SH-SY5Y (cell line): ENCODE measurements around the gene RNU5D-1.

Source experiments
- GATA2 ChIP-seq: IDR thresholded peaks from 2 replicates; pipeline ENCODE4 v1.6.1; 2011; ENCODE audit warnings: mild to moderate bottlenecking, low read depth, low read length
- GATA3 ChIP-seq: IDR thresholded peaks from 2 replicates; pipeline ENCODE4 v1.6.1; 2011; ENCODE audit warnings: low read depth, mild to moderate bottlenecking, low read length, moderate library complexity

DNA sequence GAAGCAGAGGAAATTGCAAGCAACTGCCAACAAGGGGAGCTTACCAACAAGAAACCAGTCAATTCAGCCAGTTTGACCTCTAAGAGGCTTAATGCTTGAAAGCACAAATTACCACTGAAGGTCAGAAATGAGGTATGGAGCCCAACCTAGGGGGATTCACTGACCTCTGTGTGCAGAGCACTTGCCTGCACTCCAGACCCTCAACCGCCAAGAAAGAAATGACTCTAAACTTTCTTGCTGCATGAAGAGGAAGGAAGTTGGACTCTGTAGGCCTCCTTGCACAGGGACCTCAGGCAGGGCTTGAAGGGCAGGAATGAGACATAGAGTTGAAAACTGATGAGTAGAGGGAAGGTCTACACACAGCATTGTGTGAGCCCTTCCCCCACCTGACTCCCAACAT, 46.4 kb downstream of the RNU5D-1 start:
- TF ChIP-seq GATA3, result no peak
- no peak for TF ChIP-seq GATA2
